HFFc6 (cell line): ENCODE results near the gene CD4. TPM values are rescaled to one million over a fixed set of nuclear protein-coding genes. Genes with fewer than 3 reads are reported as not detected.

Experiments
- DNase-seq: peaks from one replicate; pipeline ENCODE4 v3.0.0-alpha.2; 2018
- H3K27ac Mint-ChIP-seq: 2 replicates; pipeline ENCODE4 v1.8.0; 2020; ENCODE audit warnings: mild to moderate bottlenecking, mixed read lengths
- H3K27me3 Mint-ChIP-seq: 2 replicates; pipeline ENCODE4 v1.8.0; 2021; ENCODE audit warnings: mild to moderate bottlenecking, moderate library complexity, mixed read lengths; ENCODE audit not compliant: insufficient read depth
- H3K36me3 Mint-ChIP-seq: 2 replicates; pipeline ENCODE4 v1.8.0; 2021; ENCODE audit warnings: low read depth, mixed read lengths
- H3K4me1 Mint-ChIP-seq: 2 replicates; pipeline ENCODE4 v1.8.0; 2020; ENCODE audit warnings: low read depth, mixed read lengths
- H3K4me3 Mint-ChIP-seq: 2 replicates; pipeline ENCODE4 v1.8.0; 2020; ENCODE audit warnings: mild to moderate bottlenecking, moderate library complexity, mixed read lengths
- H3K9me3 Mint-ChIP-seq: 2 replicates; pipeline ENCODE4 v1.8.0; 2020; ENCODE audit warnings: mild to moderate bottlenecking, mixed read lengths
- total RNA-seq, 6 experiments: library from RNA; stranded (reverse); fragmentation: NEBNext Ultra II Directional; extraction: Animal tissue kit (Norgen Biotek cat#: 25700); gene quantifications; 2 replicates in 1 of 6; 3 replicates in 5 of 6; pipeline ENCODE4 v1.2.3, GENCODE V29; 2021
- TF ChIP-seq, protein P1 (sequence below): fragments of 200-600 bp; sonication (generic); IDR thresholded peaks from 2 replicates; pipeline ENCODE4 v1.5.0; 2021; ENCODE audit warnings: antibody characterized with exemption, mild to moderate bottlenecking

Gene CD4
- total RNA-seq, 6 experiments from 2014 or later, result 0.11 to 0.25 (median 0.11) TPM; not detected in 3

DNA sequence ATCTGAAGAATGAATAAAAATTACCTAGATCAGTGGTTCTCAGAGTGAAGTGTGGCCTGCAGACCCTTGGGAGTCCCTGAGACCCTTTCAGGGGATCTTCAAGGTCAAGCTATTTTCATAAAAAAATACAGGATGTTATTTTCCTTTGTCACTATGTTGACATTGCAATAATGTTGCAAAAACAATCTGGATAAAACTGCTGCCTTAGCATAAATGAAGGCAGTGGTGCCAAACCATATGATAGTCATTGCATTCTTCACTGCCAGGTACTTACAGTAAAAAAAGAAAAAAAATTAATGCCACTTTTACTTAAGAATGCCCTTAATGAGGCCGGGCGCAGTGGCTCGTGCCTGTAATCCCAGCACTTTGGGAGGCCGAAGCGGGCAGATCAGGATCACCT, 2.0 kb upstream of the CD4 start:
- H3K36me3 Mint-ChIP-seq, result no peaks in the 10 kb centered on the region
- no peak overlapping the region for H3K27ac Mint-ChIP-seq
- H3K27me3 Mint-ChIP-seq, result peaks cover 8% of the 10 kb centered on the region
- TF ChIP-seq, protein P1, sequence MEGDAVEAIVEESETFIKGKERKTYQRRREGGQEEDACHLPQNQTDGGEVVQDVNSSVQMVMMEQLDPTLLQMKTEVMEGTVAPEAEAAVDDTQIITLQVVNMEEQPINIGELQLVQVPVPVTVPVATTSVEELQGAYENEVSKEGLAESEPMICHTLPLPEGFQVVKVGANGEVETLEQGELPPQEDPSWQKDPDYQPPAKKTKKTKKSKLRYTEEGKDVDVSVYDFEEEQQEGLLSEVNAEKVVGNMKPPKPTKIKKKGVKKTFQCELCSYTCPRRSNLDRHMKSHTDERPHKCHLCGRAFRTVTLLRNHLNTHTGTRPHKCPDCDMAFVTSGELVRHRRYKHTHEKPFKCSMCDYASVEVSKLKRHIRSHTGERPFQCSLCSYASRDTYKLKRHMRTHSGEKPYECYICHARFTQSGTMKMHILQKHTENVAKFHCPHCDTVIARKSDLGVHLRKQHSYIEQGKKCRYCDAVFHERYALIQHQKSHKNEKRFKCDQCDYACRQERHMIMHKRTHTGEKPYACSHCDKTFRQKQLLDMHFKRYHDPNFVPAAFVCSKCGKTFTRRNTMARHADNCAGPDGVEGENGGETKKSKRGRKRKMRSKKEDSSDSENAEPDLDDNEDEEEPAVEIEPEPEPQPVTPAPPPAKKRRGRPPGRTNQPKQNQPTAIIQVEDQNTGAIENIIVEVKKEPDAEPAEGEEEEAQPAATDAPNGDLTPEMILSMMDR, result no peak
- H3K4me1 Mint-ChIP-seq, result peaks cover 11% of the 10 kb centered on the region
- no peak for DNase-seq
- H3K9me3 Mint-ChIP-seq, result no peaks in the 10 kb centered on the region
- no peak overlapping the region for H3K4me3 Mint-ChIP-seq

DNA sequence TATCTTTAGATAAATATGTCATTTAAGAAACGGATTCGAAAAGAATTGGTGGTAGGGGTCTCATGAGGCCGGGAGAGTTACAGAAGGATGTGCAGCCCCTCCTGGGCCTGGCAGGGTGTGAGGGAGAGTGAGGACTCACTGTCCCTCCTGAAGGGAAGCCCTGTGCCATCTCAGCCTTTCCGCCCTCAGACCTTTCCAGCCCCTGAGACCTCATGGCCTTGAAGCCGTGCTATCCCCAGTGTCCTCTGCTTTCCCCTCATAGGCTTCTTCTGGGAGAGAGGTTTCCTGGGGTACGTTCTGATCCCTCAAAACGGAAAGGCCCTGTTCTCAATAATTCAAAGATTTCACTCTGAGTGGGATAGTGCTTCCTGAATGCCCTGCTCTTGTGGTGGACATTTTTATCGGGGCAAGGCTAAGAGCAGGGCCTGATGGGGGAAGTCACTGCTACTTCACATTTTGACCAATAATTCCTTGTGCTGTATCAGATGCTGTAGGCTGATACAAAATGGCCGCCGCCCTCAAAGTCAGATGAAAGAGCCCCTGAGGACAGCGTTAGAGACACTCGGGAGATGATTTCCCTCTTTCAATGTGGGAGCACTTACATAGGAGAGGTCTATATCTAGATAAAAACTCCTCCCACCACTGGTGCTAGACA, 1.3 kb downstream of the CD4 start:
- H3K27ac Mint-ChIP-seq, result no peak overlapping the region
- no peaks in the 10 kb centered on the region for H3K9me3 Mint-ChIP-seq
- peaks cover 18% of the 10 kb centered on the region for H3K4me1 Mint-ChIP-seq
- H3K27me3 Mint-ChIP-seq, result peaks cover 20% of the 10 kb centered on the region
- H3K36me3 Mint-ChIP-seq, result no peaks in the 10 kb centered on the region
- no peak for DNase-seq
- TF ChIP-seq, protein P1, result no peak
- H3K4me3 Mint-ChIP-seq, result no peak overlapping the region

DNA sequence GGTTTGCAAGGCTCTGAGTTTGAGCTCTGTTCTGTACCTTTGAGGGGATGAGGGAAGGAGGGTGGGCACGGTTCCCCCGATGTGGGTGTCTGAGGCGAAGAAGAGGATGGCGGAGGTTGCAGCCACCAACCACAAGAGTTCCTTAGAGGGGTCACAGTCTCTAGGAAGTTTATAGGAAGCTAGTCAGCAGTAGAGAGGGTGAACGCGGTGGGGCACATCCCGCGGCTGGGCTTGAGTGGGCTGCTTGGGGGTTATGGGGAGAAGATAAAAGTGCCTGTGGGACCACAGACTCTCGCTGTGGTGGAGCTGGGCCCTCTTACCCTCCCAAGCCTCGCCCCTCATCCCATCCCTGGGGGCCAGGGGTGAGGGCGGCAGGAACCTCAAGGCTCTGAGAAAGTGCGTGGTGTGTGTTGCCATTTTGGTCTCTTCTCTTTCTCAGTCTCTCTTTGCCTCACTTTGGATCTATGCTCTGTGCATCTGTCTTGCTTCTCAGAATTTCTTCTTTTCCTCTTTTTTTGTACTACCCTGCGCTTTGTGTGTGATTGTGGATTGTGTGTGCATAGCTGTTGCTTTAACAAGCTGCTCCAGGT, 2.7 kb downstream of the CD4 start:
- Mint-ChIP-seq H3K27me3 (peaks cover 31% of the 10 kb centered on the region), H3K9me3 (no peaks in the 10 kb centered on the region), H3K4me1 (peaks cover 18% of the 10 kb centered on the region), H3K27ac (no peak overlapping the region), H3K36me3 (no peaks in the 10 kb centered on the region), H3K4me3 (no peak overlapping the region)
- no peak for DNase-seq
- TF ChIP-seq, protein P1, result no peak

DNA sequence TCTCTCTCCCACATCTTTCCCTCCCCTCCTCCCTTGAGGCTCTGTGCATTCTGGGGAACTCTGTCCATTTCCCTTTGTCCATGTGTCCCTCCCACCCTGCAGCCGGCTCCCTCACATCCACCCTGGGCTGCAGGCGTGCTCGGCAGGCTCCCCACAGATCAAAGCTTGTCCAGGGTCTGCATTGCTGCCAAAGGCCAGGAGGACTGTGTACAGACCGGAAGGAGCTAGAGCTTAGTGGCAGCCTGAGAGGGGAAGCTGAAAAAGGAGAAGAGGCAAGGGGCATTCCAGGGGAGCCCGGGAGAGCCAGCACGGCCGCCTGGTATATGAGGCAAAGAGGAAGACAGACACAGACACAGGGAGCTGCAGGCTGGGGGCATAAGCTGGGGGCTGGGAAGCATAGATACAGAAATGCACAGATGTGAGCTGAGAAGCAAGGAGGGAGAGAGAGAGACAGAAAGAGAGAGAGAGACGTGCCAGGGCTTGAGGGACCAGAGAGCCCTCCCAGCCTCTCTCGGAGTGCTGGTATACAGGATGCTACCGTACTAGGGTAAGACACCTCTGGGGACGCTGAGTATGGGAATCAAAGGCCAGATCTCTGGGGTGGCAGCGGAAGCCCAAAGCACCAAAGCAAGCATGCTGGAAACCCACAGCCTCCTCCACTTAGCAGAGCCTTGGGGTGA, 3.3 kb downstream of the CD4 start:
- H3K27me3 Mint-ChIP-seq, result peaks cover 31% of the 10 kb centered on the region
- no peak overlapping the region for H3K27ac Mint-ChIP-seq

DNA sequence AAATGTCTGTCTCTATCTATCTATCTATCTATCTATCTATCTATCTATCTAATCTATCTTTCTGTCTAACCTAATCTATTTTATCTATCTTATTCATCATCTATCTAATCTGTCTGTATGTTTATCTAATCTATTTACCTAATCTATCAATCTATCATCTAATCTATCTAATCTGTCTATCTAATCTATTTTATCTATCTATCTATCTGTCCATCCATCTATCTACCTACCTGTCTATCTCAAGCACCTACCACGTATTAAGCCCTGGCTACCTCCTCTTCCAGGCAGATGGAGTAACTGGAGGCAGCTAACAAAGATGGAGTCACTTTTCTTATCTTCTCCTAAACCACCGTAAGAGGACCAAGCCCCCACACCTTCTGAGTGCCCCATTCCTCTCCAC, 5.8 kb downstream of the CD4 start:
- H3K9me3 Mint-ChIP-seq, result no peaks in the 10 kb centered on the region
- H3K27me3 Mint-ChIP-seq, result peaks cover 41% of the 10 kb centered on the region
- H3K36me3 Mint-ChIP-seq, result no peaks in the 10 kb centered on the region
- no peak overlapping the region for H3K4me3 Mint-ChIP-seq
- no peak overlapping the region for H3K27ac Mint-ChIP-seq
- TF ChIP-seq, protein P1, result no peak
- no peak for DNase-seq
- H3K4me1 Mint-ChIP-seq, result peaks cover 10% of the 10 kb centered on the region

More for the DNA sequence above, 3.3 kb downstream of the CD4 start:
- H3K4me3 Mint-ChIP-seq, result peak overlapping the region; percentile 50
- peaks cover 18% of the 10 kb centered on the region for H3K4me1 Mint-ChIP-seq
- H3K36me3 Mint-ChIP-seq, result no peaks in the 10 kb centered on the region
- no peaks in the 10 kb centered on the region for H3K9me3 Mint-ChIP-seq
- TF ChIP-seq, protein P1, result no peak
- no peak for DNase-seq
